Measurements from ENCODE around the gene TENT5A.

GRCh38 chr6:81758221-81758620 lies 5.7 kb upstream of the TENT5A start:
- no peak for TF ChIP-seq PBX3 (CRISPR knock-in tag; IDR thresholded peaks at IDR 0.05)
- no peak for TF ChIP-seq GFI1B (tag by site-specific recombination; IDR thresholded peaks at IDR 0.05)
- TF ChIP-seq CTCF (tag by site-specific recombination; IDR thresholded peaks at IDR 0.05) = no peak
- TF ChIP-seq, protein P1, sequence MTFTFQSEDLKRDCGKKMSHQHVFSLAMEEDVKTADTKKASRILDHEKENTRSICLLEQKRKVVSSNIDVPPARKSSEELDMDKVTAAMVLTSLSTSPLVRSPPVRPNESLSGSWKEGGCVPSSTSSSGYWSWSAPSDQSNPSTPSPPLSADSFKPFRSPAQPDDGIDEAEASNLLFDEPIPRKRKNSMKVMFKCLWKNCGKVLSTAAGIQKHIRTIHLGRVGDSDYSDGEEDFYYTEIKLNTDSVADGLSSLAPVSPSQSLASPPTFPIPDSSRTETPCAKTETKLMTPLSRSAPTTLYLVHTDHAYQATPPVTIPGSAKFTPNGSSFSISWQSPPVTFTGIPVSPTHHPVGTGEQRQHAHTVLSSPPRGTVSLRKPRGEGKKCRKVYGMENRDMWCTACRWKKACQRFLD (tag by site-specific recombination; IDR thresholded peaks at IDR 0.05) = no peak
